ENCODE results near the gene PPP1R13L. TPM values are rescaled to one million over a fixed set of nuclear protein-coding genes. Genes with fewer than 3 reads are reported as not detected.

The PPP1R13L gene
- total RNA-seq, 1 experiment from 2014 or later, result 27.5 TPM

- TF ChIP-seq AFF4 (CRISPR knock-in tag; IDR thresholded peaks at IDR 0.05; ENCODE audit: borderline replicate concordance) (no peak), ZBTB21 (CRISPR knock-in tag; IDR thresholded peaks at IDR 0.05; ENCODE audit: borderline replicate concordance) (peak; percentile 63; the same call in 1 of the 2 replicates), ETV6 (CRISPR knock-in tag; IDR thresholded peaks at IDR 0.05) (peak; percentile 50), CTCF (IDR thresholded peaks at IDR 0.05) (no peak), FOXP4 (CRISPR knock-in tag; IDR thresholded peaks at IDR 0.05) (peak; percentile 51; the same call in 1 of the 2 replicates), USF1 (CRISPR knock-in tag; IDR thresholded peaks at IDR 0.05) (peak; percentile 41; the same call in 1 of the 2 replicates), HMGXB4 (CRISPR knock-in tag; IDR thresholded peaks at IDR 0.05) (peak; percentile 55; the same call in 1 of the 2 replicates), SMAD3 (CRISPR knock-in tag; IDR thresholded peaks at IDR 0.05; ENCODE audit: borderline replicate concordance) (0 out of 2 replicates have a peak, but pooled peaks have one; percentile 39), FOXK1 (CRISPR knock-in tag; IDR thresholded peaks at IDR 0.05) (peak; percentile 60; the same call in 1 of the 2 replicates), JAZF1 (CRISPR knock-in tag; IDR thresholded peaks at IDR 0.05) (no peak), TEAD1 (CRISPR knock-in tag; IDR thresholded peaks at IDR 0.05) (0 out of 2 replicates have a peak, but pooled peaks have one; percentile 67), MAX (CRISPR knock-in tag; IDR thresholded peaks at IDR 0.05) (peak; percentile 97)
Measured at GRCh38 chr19:45423589-45424190, 18.8 kb upstream of the PPP1R13L start, which contains the start of gene ERCC1 (continued).

- Mint-ChIP-seq H3K27me3 (ENCODE audit: low read depth) (no peaks in the 10 kb centered on the region), H3K36me3 (peaks cover 5% of the 10 kb centered on the region; the same call in 1 of the 2 replicates), H3K9me3 (no peaks in the 10 kb centered on the region), H3K27ac (peak overlapping the region; percentile 96), H3K4me3 (peak overlapping the region; percentile 93), H3K4me1 (peaks cover 21% of the 10 kb centered on the region)
- POLR2A ChIA-PET, result interaction anchor here (0.5 to 0.6 kb wide), 3 partner anchors 27 to 101 kb away, joined by 3 to 4 read pairs (median 4); no protein-coding TSS in a partner anchor
- CTCF ChIA-PET, result interaction anchor here (0.7 to 3.0 kb wide), 6 partner anchors 16 to 259 kb away, joined by 3 to 30 read pairs (median 8); partner anchors contain the start of gene PPP1R13L
- TF ChIP-seq PRRX2 (CRISPR knock-in tag; IDR thresholded peaks at IDR 0.05), result no peak
- no peak for TF ChIP-seq NFE2L1 (CRISPR knock-in tag; IDR thresholded peaks at IDR 0.05)
- TF ChIP-seq TCF7 (CRISPR knock-in tag; IDR thresholded peaks at IDR 0.05; ENCODE audit: low read depth), result 0 out of 2 replicates have a peak, but pooled peaks have one; percentile 48
- no peak for TF ChIP-seq PRDM15 (CRISPR knock-in tag; IDR thresholded peaks at IDR 0.05)
- ATAC-seq, result no peak
- DNase-seq (ENCODE audit: low spot score), result no peak
Measured at GRCh38 chr19:45423033-45423588, 18.2 kb upstream of the PPP1R13L start.

All from WTC11 (cell line).